Measurements from ENCODE around the gene POP4.

Gene POP4

DNA sequence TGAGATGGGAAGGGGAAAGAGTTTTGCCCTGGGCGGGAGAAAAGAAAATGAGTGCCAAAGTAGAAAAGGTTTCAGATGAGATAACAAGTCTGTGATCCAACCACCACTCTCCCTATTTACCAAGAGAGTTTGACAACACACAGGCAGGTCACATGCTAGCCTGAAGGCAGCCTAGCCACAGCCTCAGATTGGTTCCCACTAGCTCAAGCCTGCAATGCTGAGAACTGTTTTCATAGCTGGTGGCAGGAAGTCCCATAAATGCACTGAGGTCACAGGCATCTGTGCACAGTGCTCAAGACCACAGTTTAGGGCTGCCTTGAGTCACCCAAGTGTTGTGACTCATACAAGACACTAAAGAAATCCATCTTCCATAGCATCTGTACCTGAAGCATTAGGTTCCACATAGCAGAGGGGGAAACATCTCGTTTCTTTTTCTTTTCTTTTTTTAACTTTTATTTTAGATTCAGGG is 18.5 kb upstream of the POP4 start:
- TF ChIP-seq, protein P1, sequence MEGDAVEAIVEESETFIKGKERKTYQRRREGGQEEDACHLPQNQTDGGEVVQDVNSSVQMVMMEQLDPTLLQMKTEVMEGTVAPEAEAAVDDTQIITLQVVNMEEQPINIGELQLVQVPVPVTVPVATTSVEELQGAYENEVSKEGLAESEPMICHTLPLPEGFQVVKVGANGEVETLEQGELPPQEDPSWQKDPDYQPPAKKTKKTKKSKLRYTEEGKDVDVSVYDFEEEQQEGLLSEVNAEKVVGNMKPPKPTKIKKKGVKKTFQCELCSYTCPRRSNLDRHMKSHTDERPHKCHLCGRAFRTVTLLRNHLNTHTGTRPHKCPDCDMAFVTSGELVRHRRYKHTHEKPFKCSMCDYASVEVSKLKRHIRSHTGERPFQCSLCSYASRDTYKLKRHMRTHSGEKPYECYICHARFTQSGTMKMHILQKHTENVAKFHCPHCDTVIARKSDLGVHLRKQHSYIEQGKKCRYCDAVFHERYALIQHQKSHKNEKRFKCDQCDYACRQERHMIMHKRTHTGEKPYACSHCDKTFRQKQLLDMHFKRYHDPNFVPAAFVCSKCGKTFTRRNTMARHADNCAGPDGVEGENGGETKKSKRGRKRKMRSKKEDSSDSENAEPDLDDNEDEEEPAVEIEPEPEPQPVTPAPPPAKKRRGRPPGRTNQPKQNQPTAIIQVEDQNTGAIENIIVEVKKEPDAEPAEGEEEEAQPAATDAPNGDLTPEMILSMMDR (IDR thresholded peaks at IDR 0.05; ENCODE audit: low read length, missing control alignments) = no peak
- H3K4me3 ChIP-seq (replicated peaks; ENCODE audit: low read depth, low read length) = no peak overlapping the region
- DNase-seq (ENCODE audit: low read depth) = no peak

DNA sequence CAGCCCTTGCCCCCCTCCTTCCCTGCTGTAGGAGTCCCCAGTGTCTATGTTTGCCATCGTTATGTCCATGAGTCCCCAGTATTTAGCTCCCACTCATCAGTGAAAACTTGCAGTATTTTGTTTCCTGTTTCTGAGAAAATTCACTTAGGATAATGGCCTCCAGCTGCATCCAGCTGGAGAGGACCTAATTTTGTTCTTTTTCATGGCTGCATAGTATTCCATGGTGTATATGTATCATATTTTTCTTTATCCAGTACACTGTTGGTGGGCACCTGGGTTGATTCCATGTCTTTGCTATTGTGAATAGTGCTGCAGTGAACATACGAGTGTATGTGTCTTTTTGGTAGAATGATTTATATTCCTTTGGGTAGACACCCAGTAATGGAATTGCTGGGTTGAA is 18.0 kb upstream of the POP4 start:
- TF ChIP-seq, protein P1 (IDR thresholded peaks at IDR 0.05; ENCODE audit: low read length, missing control alignments) = no peak
- DNase-seq (ENCODE audit: low read depth) = no peak

DNA sequence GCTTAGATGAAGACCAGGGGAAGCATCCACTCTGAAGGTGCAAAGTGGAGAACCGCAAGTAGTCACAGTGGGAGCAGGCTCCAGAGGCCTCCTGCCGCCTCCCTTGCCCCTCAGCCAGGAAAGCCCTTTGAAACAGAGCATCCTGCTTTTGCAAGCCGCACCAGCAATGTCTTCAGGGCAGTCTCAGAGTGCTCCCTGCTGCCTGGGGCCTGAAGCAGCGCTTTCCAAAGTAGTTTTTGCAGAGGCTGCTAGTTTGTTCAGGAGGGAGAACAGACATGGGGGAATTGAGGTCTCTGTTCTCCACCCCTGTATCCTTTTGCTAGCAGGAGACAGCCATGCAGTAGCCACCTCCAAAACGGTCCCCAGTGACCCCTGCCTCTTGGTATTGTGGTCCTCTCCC is 15.8 kb upstream of the POP4 start:
- H3K4me3 ChIP-seq (replicated peaks; ENCODE audit: low read depth, low read length) = no peak overlapping the region
- TF ChIP-seq, protein P1 (IDR thresholded peaks at IDR 0.05; ENCODE audit: low read length, missing control alignments) = no peak
- DNase-seq (ENCODE audit: low read depth) = no peak

More for the DNA sequence above, 18.0 kb upstream of the POP4 start:
- H3K4me3 ChIP-seq (replicated peaks; ENCODE audit: low read depth, low read length) = no peak overlapping the region

DNA sequence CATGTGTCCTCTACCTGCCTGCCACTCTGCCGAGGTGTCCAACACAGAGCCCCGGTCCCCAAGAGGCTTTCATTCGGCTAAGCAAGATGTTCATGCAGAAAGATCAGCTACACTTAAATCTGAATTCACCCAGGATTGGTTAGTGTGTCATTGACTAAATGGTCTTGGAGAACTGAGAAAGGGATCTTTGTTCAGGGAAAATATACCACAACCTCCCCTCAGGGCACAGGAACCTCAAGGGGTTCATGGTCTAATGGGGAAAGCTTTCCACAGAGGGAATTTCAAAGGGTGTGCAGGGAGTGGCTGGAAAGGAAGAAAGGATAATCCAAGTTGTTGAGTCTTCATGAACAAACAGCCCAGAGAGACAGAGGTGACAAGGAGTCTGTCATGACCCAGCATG is 14.4 kb upstream of the POP4 start:
- H3K4me3 ChIP-seq (replicated peaks; ENCODE audit: low read depth, low read length) = no peak overlapping the region
- DNase-seq (ENCODE audit: low read depth) = no peak
- TF ChIP-seq, protein P1 (IDR thresholded peaks at IDR 0.05; ENCODE audit: low read length, missing control alignments) = no peak

DNA sequence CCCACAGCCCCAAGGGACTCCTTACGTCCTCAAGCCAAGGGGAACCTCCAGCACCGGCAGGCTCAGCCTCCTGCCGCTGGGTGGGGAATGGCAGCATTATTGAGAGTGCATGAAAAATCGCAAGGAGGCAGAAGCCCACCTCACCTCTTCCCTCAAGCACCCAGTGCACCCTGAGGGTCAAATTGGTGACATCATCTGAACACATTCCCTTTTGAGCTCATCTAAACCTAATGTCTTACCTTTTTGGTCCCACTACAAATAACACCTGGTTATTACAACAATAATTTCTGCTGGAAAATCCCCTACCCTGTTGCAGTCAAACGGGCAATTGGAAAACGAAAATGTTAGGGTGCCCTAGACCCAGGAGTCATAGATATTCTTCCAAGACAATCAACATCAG is 12.2 kb upstream of the POP4 start:
- no peak for DNase-seq (ENCODE audit: low read depth)
- TF ChIP-seq, protein P1 (IDR thresholded peaks at IDR 0.05; ENCODE audit: low read length, missing control alignments) = no peak
- no peak overlapping the region for H3K4me3 ChIP-seq (replicated peaks; ENCODE audit: low read depth, low read length)

DNA sequence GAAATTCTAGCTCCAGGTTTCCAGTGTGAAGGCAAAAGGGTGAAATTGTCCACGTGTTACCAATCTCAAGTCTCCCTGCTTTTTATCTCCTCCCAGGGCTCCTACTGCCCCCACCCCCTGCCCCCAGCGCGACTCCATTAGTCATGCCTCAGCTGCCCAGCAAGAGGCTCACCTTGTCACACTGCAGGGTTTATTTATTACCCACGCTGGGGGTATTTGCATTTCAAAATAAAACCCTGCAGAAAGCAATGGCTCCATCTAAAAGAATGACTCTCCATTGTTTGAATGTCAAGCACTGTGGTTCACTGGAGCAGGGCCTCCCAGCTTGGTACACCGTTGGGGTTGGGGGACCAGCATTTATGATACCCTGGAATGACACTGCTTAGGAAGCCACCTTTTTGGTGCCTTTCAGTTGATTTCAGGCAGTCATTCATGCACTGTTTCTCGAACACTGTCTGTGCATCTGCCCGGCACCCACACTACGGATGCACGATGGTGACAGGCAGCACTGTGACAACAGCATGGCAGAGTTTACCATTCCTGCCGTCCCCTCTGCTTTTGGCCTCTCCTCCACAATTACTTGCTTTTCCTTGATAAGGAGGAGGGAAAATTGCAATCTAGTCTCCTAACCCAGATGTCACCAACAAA is 9.9 kb upstream of the POP4 start:
- TF ChIP-seq, protein P1 (IDR thresholded peaks at IDR 0.05; ENCODE audit: low read length, missing control alignments) = no peak
- DNase-seq (ENCODE audit: low read depth) = no peak
- no peak overlapping the region for H3K4me3 ChIP-seq (replicated peaks; ENCODE audit: low read depth, low read length)

Measured in fibroblast of pulmonary artery (primary cell).